ENCODE data around the gene KCNC1. TPM values are rescaled to one million over a fixed set of nuclear protein-coding genes. Genes with fewer than 3 reads are reported as not detected.

The KCNC1 gene
- total and polyA plus RNA-seq, 2 experiments from 2014 or later = 0.01 to 0.20 TPM

DNA sequence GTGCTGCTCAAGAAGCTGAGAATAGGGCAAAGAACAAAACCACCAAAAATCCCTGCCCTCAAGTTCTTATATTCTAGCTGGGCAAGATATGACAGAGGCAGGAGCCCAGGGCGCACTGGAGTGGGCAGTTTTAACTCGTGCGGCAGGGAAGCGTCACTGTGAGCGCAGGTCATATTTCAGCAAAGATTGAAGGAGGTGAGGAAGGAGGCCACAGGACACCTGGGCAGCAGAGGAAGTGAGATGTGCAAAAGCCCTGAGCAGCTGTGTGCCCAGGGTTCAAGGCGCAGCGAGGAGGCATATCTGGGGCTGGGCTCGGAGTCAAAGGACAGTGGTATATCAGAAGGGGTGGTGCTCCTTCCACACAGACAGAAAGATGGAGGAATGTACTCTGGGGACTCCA, 13.5 kb downstream of the KCNC1 start:
- Histone ChIP-seq H2AFZ (no peak overlapping the region), H3K79me2 (no peaks in the 10 kb centered on the region), H3K4me3 (no peak overlapping the region), H3K27ac (no peak overlapping the region), H3K36me3 (replicated peaks; ENCODE audit: insufficient read depth, low read depth) (no peaks in the 10 kb centered on the region), H3K4me2 (no peak overlapping the region), H3K9me2 (replicated peaks; ENCODE audit: insufficient read depth) (no peaks in the 10 kb centered on the region), H3K9me3 (ENCODE audit: low read depth) (no peaks in the 10 kb centered on the region), H3K27me3 (no peaks in the 10 kb centered on the region), H3K4me1 (ENCODE audit: insufficient read depth) (no peaks in the 10 kb centered on the region), H4K20me1 (ENCODE audit: insufficient read depth, poor library complexity, severe bottlenecking) (no peaks in the 10 kb centered on the region)
- TF ChIP-seq EZH2 (IDR thresholded peaks at IDR 0.05; ENCODE audit: borderline replicate concordance) (no peak), EZH2phosphoT487 (IDR thresholded peaks at IDR 0.05; ENCODE audit: low read depth, severe bottlenecking, unreplicated experiment) (no peak)
- TF ChIP-seq, protein P1, sequence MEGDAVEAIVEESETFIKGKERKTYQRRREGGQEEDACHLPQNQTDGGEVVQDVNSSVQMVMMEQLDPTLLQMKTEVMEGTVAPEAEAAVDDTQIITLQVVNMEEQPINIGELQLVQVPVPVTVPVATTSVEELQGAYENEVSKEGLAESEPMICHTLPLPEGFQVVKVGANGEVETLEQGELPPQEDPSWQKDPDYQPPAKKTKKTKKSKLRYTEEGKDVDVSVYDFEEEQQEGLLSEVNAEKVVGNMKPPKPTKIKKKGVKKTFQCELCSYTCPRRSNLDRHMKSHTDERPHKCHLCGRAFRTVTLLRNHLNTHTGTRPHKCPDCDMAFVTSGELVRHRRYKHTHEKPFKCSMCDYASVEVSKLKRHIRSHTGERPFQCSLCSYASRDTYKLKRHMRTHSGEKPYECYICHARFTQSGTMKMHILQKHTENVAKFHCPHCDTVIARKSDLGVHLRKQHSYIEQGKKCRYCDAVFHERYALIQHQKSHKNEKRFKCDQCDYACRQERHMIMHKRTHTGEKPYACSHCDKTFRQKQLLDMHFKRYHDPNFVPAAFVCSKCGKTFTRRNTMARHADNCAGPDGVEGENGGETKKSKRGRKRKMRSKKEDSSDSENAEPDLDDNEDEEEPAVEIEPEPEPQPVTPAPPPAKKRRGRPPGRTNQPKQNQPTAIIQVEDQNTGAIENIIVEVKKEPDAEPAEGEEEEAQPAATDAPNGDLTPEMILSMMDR (IDR thresholded peaks at IDR 0.05; ENCODE audit: poor library complexity) = no peak
- 82% methylated on average over 8 of the region's 8 CpGs for WGBS (ENCODE audit: low lambda C conversion rate, missing lambda C conversion rate)
- no peak for DNase-seq (ENCODE audit: low spot score)

DNA sequence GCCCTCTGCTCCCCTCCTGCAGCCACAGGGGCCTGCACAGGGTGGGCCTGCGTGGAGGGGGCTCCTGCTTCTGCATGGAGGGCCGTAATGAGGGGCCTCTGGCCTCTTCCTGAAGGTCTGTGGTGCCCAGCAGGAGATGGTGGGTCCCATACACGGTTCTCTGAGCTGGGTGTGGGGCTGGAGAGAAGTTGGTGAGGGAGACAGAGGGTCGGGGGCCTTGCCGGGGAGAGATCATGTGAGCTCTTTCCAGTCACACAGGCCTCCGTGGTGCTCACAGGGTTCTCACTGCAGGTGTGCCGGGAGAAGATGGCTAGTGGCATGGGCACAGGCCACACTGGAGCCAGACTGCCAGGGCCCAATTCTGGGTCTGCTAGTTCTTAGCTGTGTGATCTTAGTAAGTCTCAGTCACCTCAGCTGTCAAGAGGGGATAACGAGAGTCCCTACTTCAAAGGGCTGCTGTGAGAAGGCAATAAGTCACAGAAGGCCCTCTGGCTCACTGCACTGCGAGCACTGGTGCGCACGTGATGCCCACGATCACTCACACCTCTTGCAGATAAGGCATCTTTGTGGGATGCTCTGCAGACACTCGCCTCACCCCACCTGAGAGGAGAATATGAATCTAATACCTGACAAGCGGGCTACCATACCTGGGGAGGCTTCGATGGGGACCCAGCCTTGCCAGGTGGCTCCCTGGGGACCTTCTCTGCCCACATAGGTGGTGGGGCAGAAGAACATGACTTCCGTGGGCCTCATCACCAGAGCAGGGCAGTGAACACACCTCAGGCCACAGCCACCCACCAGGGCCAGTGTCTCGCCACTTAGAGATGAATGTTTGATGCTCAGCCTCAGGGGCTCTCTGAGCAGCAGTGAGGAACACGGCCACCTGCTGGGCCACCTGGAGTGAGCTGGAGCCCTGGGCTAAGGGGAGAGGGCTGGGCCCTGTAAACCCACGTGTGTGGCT, 14.5 kb downstream of the KCNC1 start:
- TF ChIP-seq, protein P1 (IDR thresholded peaks at IDR 0.05; ENCODE audit: poor library complexity) = no peak
- no peak for TF ChIP-seq EZH2 (IDR thresholded peaks at IDR 0.05; ENCODE audit: borderline replicate concordance)
- no peak for TF ChIP-seq EZH2phosphoT487 (IDR thresholded peaks at IDR 0.05; ENCODE audit: low read depth, severe bottlenecking, unreplicated experiment)
- 84% methylated on average over 19 of the region's 19 CpGs for WGBS (ENCODE audit: low lambda C conversion rate, missing lambda C conversion rate)
- no peaks in the 10 kb centered on the region for H3K27me3 ChIP-seq

DNA sequence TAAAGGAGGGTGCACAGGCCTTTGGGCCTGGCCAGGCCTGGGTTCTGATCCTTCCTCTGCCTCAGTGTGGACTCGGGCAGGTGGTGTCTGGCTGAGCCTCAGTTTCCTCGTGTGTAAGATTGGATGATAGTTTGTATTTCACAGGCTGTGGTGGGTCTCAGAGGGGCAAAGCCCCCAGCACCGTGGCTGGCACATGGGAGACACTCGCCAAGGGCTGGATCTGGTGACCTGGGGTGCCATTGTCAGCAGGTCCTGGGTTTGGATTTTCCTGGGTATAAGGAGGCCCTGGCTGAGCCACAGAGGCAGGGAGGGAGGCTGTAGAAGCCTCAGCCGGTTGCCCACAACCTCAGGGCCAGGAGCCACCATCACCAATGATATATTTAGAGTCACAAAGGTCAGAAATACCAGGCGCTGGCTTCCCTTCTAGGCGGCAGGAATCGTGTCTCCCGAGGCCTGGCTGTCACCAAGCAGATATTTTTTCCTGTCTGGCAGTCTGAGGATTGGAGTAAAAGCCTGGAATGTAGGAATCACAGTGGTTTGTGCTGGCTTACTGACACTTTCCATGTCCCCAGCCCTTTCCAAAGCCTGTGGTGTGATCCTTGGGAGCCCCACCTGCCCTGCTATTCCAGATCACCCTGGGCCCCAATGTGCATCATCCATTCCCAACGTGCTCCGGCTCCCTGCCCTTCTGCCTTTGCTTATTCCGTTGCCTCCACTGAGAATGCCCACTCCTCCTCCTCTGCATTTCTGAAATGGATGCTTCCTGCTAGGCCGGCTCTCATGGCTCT, 15.6 kb downstream of the KCNC1 start:
- no peak overlapping the region for H3K4me2 ChIP-seq
- H3K79me2 ChIP-seq = no peaks in the 10 kb centered on the region
- H3K27me3 ChIP-seq = no peaks in the 10 kb centered on the region
- H3K4me1 ChIP-seq (ENCODE audit: insufficient read depth) = no peaks in the 10 kb centered on the region
- 79% methylated on average over 13 of the region's 13 CpGs for WGBS (ENCODE audit: low lambda C conversion rate, missing lambda C conversion rate)
- no peaks in the 10 kb centered on the region for H3K9me3 ChIP-seq (ENCODE audit: low read depth)
- TF ChIP-seq, protein P1 (IDR thresholded peaks at IDR 0.05; ENCODE audit: poor library complexity) = no peak
- no peak for TF ChIP-seq EZH2 (IDR thresholded peaks at IDR 0.05; ENCODE audit: borderline replicate concordance)
- TF ChIP-seq EZH2phosphoT487 (IDR thresholded peaks at IDR 0.05; ENCODE audit: low read depth, severe bottlenecking, unreplicated experiment) = no peak
- no peak overlapping the region for H3K4me3 ChIP-seq
- no peaks in the 10 kb centered on the region for H4K20me1 ChIP-seq (ENCODE audit: insufficient read depth, poor library complexity, severe bottlenecking)
- H3K9me2 ChIP-seq (replicated peaks; ENCODE audit: insufficient read depth) = no peaks in the 10 kb centered on the region
- H3K36me3 ChIP-seq (replicated peaks; ENCODE audit: insufficient read depth, low read depth) = no peaks in the 10 kb centered on the region
- no peak overlapping the region for H2AFZ ChIP-seq
- DNase-seq (ENCODE audit: low spot score) = no peak
- no peak overlapping the region for H3K27ac ChIP-seq

More for the DNA sequence above, 14.5 kb downstream of the KCNC1 start:
- no peaks in the 10 kb centered on the region for H3K9me2 ChIP-seq (replicated peaks; ENCODE audit: insufficient read depth)
- H3K4me1 ChIP-seq (ENCODE audit: insufficient read depth) = no peaks in the 10 kb centered on the region
- H3K27ac ChIP-seq = no peak overlapping the region
- H3K9me3 ChIP-seq (ENCODE audit: low read depth) = no peaks in the 10 kb centered on the region
- no peaks in the 10 kb centered on the region for H3K36me3 ChIP-seq (replicated peaks; ENCODE audit: insufficient read depth, low read depth)
- no peak overlapping the region for H2AFZ ChIP-seq
- H4K20me1 ChIP-seq (ENCODE audit: insufficient read depth, poor library complexity, severe bottlenecking) = no peaks in the 10 kb centered on the region
- H3K4me2 ChIP-seq = no peak overlapping the region
- H3K4me3 ChIP-seq = no peak overlapping the region
- DNase-seq (ENCODE audit: low spot score) = no peak
- no peaks in the 10 kb centered on the region for H3K79me2 ChIP-seq
